Gastroesophageal sphincter (tissue), 2 donors: ENCODE data around the gene CAND1.

ENCODE experiments used
- POLR2A ChIP-seq, 2 donors: fragments of 450-650 bp; IDR thresholded peaks; one replicate each; pipeline ENCODE4 v1.6.1; 2017; ENCODE audit warnings: antibody characterized with exemption in 2 of 2, mild to moderate bottlenecking in 2 of 2, moderate library complexity in 1 of 2
- POLR2AphosphoS5 ChIP-seq: sonication (generic); formaldehyde crosslinking; IDR thresholded peaks from one replicate; pipeline ENCODE4 v1.6.1; 2017; ENCODE audit warnings: antibody characterized with exemption

GRCh38 chr12:67270622-67271021, 1.5 kb downstream of the CAND1 start:
- TF ChIP-seq POLR2AphosphoS5 = no peak
- no peak for TF ChIP-seq POLR2A (IDR thresholded peaks at IDR 0.05)
